Measurements from ENCODE around the gene KRI1.

DNA sequence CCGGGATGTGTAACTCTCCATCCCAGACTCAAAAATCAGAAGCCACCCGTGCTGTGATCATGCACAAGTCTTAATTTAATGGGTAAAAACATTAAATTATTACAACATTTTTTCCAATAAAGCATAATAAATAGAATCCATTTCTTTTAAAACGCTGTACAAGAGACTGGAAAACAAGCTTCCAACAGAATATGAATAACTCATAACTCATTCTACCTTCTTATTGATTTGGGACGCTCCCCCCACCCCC, 523 bp upstream of the KRI1 start:
- TF ChIP-seq, protein P1, sequence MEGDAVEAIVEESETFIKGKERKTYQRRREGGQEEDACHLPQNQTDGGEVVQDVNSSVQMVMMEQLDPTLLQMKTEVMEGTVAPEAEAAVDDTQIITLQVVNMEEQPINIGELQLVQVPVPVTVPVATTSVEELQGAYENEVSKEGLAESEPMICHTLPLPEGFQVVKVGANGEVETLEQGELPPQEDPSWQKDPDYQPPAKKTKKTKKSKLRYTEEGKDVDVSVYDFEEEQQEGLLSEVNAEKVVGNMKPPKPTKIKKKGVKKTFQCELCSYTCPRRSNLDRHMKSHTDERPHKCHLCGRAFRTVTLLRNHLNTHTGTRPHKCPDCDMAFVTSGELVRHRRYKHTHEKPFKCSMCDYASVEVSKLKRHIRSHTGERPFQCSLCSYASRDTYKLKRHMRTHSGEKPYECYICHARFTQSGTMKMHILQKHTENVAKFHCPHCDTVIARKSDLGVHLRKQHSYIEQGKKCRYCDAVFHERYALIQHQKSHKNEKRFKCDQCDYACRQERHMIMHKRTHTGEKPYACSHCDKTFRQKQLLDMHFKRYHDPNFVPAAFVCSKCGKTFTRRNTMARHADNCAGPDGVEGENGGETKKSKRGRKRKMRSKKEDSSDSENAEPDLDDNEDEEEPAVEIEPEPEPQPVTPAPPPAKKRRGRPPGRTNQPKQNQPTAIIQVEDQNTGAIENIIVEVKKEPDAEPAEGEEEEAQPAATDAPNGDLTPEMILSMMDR (IDR thresholded peaks at IDR 0.05 in 4 of 5, conservative IDR thresholded peaks at IDR 0.05 in 1 of 5) = no peak
- TF ChIP-seq POLR2A (IDR thresholded peaks at IDR 0.05) = no peak

Measured in gastrocnemius medialis (tissue), 4 donors.